NK-92 treated with Interleukin-12 subunit alpha and Interleukin-12 subunit beta, amount 100 ng/mL, for 24 hours (cell line): ENCODE results near the gene LRRC8D.
A peak's percentile ranks its signal among the peaks of the same experiment; 100 is the strongest.

Source experiments
- DNase-seq: peaks from one replicate; lab custom pipeline; 2025; lab: John Stamatoyannopoulos, UW

The LRRC8D gene

GRCh38 chr1:89807503-89807902 is 13.3 kb upstream of the LRRC8D start:
- DNase-seq, result no peak

DNA sequence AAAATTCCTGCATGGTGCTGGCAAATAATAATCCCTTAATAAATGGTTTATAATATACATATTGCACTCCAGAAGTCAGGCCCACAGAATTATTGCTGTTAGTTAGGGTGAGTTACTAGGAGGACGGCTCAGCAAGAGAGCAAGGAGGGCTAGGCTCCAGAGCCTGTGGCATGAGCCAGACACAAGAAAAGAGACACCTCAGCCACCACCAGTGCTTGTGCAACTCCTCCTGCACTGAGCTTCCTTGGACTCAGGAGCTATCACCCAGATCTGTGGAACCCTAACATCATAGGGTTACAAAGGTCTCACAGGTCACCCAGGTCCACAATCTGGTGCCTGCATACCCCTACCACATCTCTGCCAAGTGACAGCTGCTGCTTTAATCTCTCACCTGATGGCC is 12.8 kb upstream of the LRRC8D start:
- DNase-seq, result no peak

- no peak for DNase-seq
These were observed 12.3 kb upstream of the LRRC8D start for GRCh38 chr1:89808441-89809117.

GRCh38 chr1:89809556-89809955 is 11.3 kb upstream of the LRRC8D start:
- DNase-seq, result no peak

DNA sequence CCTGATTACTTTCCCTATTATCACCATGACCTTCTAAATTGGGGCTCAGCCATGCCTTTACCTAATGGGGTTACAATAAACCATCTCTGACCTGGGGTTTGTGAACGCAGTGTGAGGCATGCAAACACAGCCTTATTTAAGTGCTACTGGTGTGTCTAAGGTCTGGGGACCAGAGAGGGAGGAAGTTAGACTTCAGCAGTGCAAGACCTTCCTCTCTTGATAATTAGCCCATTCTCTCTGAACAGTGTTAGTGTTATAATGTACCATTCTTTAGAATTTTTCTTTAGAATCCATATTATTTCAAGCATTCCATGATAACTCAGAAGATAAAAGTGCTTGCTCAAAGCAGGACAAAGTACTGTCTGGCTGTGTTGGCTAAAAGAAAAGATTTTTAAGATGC is 10.5 kb upstream of the LRRC8D start:
- no peak for DNase-seq

DNA sequence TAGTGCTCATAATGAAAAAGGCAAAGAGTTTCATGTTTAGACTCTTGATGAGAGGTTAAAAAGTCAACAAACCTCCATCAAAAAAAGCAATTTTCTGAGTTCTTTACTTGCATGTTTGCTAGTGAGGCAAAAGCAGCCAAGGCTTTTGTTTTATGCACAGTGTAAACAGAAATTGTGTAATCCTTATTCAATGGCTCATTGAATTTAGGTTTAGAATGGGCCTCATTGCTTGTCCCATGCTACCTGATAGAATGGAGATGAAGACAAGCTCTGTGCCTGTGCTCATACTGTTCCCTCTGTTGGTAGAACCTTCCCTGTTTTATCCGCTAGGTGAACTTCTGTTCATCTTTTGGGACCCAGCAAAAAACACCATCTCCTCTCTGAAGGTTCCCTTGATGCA is 10.0 kb upstream of the LRRC8D start:
- no peak for DNase-seq

DNA sequence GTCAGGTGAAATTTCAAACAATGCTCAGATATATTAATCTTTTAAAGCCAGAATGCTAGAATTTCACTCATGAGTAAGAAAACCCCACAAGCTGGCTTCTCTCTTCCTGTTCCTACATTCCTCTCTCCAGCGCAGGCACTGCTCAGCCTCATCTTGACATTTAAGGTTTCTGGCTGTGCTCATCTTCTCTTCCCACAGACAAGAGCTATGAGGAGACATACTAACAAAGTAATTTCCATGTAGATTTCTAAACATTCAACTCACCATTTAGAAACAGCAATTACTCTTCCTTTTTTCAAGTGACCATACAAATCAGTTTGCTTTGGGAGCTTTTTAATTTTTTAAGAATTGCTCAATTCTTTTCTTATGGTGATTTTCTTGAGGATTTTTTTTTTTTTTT is 7.8 kb upstream of the LRRC8D start:
- no peak for DNase-seq

GRCh38 chr1:89815040-89815439 is 5.8 kb upstream of the LRRC8D start:
- DNase-seq, result no peak

- DNase-seq, result no peak
These were observed 5.2 kb upstream of the LRRC8D start for GRCh38 chr1:89815611-89816010.

GRCh38 chr1:89816366-89816765 is 4.5 kb upstream of the LRRC8D start:
- no peak for DNase-seq

- DNase-seq, result peak; percentile 52
These were observed 683 bp downstream of the LRRC8D start for GRCh38 chr1:89821322-89822108.

DNA sequence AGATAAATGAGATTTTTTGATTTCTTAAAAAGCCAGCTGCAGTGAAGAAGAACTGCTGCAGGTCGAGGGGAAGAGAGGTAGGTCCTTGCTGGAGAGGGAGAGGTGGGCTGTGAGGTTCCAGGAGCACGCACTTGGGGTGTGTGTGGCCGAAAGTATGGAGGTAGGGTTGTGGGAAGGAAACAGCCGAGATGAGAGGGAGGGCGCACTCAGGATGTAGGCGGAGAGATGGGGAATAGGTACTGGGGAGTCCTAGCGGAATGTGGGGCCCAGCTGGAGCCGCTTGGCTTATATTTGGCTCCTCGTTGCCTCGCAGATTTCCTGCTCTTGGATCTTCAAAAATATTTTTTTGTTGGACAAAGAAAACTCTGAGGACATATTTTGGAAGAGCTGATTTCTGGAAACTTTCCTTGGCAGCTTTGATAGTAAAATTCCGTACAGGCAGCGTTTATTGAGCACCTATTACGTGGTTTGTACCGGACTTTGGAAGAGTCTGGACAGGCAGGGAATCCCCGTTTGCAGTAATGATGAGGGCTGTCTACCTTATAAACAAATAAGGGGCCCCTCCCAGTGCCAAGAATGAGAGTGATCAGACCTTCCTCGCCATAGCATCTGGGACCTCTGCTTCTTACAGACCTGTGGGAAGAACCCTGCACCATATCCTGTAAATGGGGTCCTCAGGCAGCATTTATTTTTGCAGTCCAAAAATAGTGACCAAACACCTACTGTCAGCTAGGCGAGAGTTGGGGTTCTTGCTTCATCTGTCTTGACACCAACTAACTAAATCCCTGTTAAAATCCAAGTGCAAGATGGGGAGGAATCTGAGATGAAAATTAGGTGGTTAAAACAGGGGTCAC is 1.5 kb downstream of the LRRC8D start:
- DNase-seq, result no peak

GRCh38 chr1:89822999-89823628 is 2.3 kb downstream of the LRRC8D start:
- DNase-seq, result no peak

DNA sequence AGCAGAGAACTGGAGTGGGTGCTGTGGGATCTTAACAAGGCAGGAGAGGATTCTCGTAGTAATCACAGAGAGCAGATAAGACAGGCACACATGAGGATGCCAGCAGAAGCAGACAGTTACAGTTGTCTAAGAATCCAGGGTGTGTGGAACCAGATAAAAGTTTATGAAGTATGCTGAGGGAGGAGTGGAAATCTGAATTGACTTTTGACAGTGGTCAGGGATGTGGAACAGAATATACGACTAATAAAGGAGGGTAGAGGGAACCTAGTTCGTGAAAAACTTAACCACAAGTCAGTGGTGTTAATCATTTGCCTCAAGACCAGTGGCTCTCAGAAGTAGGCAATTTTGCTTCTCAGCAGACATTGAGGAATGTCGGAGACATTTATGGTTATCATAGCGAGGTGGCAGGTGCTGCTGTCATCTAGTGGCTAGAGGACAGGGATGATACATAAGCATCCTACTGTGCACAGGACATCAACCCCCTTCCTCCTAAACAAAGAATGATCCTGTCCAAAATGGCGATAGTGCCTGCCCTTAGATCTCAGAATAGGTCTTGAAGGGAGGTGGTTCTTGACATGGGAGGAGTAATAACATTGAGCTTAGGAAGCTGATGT is 3.0 kb downstream of the LRRC8D start:
- DNase-seq, result no peak

DNA sequence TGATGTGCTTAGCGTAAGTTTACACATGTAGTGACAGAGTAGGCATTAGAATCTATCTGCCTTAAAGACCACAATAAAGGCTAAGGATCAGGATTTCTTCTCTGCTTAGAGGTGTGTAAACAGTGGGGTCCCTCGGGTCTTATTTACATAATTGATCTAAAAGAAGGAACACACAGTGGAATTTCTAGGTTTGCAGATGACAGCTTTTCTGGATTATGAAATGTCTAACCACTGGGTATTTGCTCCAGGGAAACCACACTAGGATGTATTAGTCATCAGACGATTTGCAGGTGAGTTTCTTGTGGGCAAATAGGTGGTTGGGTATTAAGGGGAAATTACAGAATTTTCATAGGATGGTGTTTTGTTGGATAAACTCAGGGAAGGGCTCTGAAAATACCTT is 5.8 kb downstream of the LRRC8D start:
- no peak for DNase-seq

GRCh38 chr1:89827330-89827729 is 6.5 kb downstream of the LRRC8D start:
- DNase-seq, result no peak

GRCh38 chr1:89827902-89828301 is 7.1 kb downstream of the LRRC8D start:
- DNase-seq, result no peak

- no peak for DNase-seq
These were observed 8.4 kb downstream of the LRRC8D start for GRCh38 chr1:89829186-89829585.

GRCh38 chr1:89831462-89832120 is 10.8 kb downstream of the LRRC8D start:
- DNase-seq, result no peak

DNA sequence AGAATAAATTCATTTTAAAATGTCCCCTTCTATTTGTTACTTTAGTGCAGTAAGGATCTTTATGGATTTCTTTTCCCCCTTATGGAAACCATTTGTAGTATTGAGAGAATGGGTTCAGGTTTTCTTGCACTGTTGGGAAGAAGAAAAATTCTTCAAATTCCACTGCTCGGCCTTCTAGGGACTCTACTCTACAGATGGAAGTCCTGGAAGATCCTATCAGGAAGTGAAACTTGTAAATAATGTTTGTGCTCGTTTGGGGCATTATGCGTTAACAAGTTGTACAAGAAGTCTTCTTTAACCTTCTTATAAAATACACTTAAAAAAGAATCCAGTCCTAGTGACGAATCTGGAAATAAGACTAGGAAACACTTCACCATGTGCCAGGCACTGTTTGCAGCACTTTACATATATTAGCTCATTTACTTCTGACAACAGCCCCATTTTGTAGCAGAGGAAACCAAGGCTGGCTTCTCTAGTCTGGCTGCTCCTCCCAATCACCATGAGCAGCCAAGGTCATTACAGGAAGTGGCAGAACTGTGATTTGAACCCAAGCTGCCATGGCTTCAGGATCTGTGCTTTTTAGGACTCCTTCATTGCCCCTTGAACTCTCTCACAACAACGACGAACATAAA is 11.8 kb downstream of the LRRC8D start:
- no peak for DNase-seq
